ENCODE results near the gene TMEM50A.
"Not testable (repeated sequence)": the region's sequence is repeated elsewhere in the genome, so short reads cannot be mapped to it uniquely, and the experiment has no call there.

Gene TMEM50A

DNA sequence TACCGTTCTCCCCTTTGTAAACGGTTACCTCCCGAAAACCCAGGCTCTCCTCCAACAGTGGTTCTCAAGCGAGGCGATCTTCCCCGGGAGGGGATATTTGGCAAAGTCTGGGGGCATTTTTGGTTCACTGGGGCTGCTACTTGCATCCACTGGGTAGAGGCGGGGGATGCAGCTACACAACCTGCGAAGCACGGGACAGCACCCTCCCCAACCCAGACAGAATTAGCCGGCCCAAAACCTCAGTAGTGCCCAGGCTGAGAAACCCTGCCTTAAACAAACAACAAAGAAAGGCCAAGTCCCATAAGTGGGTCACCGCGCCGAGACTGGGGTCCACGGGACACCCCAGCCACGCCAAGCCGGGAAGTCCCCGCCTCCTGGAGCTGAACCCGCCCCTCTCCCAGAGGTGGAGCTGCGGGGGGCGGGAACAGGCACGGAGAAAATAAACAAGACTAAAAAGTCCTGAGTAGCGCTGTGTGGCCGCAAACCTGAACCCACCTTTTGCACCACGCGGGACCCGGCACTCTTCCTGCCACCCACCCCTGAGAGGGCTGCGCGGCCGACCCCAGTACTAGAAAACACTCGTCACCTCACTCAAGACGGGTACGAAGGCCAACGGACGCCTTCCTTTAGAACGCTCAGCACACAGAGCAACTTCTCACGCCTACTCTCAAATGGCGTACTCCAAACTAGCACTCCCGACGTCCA lies 499 bp upstream of the TMEM50A start:
- not testable (repeated sequence) for DNase-seq

GRCh38 chr1:25338986-25339385 lies 852 bp downstream of the TMEM50A start:
- no peak for DNase-seq

DNA sequence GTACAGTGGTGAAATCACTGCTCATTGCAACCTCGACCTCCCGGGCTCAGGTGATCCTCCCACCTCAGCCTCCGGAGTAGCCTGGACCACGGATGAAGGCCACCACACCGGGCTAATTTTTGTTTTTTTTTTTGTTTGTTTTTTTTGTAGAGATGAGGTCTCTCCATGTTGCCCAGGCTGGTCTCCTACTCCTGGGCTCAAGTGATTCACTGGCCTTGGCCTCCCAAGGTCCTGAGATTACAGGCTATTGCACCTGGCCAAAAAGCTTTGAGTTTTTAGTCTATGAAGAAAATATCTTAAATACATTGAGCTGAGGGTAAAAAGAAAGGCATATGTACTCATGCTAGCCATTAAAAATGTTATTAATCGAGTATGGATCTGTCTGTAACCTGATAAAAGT lies 3.6 kb downstream of the TMEM50A start:
- no peak for DNase-seq

DNA sequence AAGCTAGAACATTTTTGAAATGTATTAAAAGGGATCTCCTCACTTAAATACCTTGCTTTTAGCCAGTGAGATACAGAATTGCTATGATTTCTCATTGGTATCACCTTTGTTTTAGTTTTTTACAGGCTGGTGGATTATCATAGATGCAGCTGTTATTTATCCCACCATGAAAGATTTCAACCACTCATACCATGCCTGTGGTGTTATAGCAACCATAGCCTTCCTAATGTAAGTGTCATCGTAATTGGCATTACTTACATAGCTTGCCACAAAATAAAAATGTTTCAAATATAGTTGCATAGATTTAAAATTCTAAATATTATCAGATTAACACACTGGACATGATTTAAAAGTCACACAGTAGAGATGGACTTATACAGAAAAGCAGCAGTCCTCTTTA lies 4.7 kb downstream of the TMEM50A start:
- no peak for DNase-seq

GRCh38 chr1:25343872-25344271 lies 5.7 kb downstream of the TMEM50A start:
- DNase-seq = no peak

GRCh38 chr1:25347556-25347955 lies 9.4 kb downstream of the TMEM50A start:
- DNase-seq = no peak

DNA sequence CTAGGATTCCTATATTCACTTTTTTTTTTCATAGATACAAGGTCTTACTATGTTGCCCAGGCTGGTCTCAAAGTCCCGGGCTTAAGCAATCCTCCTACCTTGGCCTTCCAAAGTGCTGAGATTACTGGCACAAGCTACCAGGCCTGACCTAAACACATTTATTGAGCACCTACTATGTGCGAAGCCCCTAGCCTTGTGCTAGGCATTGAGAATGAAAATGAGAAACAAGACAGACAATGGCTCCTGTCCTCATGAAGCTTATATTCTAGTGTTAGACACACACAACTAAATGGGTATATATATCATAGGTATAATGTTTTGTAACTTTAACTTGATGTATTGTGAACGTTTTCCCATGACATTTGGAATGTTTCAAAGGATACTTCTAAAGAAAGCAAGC lies 11.5 kb downstream of the TMEM50A start:
- no peak for DNase-seq

GRCh38 chr1:25355841-25356395 lies 17.8 kb downstream of the TMEM50A start:
- DNase-seq = no peak

- DNase-seq = no peak
These were observed 18.3 kb downstream of the TMEM50A start for GRCh38 chr1:25356441-25356840.

GRCh38 chr1:25356848-25357247 lies 18.7 kb downstream of the TMEM50A start:
- no peak for DNase-seq

DNA sequence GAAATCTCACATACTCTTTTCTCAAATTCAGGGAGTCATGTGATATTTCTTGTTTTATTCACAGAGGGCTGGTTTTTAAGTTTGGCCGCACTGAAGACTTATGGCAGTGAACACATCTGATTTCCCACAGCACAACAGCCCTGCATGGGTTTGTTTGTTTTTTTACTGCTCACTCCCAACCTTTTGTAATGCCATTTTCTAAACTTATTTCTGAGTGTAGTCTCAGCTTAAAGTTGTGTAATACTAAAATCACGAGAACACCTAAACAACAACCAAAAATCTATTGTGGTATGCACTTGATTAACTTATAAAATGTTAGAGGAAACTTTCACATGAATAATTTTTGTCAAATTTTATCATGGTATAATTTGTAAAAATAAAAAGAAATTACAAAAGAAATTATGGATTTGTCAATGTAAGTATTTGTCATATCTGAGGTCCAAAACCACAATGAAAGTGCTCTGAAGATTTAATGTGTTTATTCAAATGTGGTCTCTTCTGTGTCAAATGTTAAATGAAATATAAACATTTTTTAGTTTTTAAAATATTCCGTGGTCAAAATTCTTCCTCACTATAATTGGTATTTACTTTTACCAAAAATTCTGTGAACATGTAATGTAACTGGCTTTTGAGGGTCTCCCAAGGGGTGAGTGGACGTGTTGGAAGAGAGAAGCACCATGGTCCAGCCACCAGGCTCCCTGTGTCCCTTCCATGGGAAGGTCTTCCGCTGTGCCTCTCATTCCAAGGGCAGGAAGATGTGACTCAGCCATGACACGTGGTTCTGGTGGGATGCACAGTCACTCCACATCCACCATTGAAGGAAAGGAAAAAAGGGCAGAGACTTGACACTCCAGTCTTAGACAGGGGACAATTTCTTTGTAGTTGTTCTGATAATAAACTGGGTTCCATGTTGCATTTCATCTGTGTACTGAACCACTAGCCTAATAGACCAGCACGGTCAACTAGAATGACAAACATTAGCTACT lies 22.8 kb downstream of the TMEM50A start:
- no peak for DNase-seq

GRCh38 chr1:25361901-25362300 lies 23.8 kb downstream of the TMEM50A start:
- DNase-seq = no peak

GRCh38 chr1:25362634-25363559 lies 24.8 kb downstream of the TMEM50A start:
- not testable (repeated sequence) for DNase-seq

DNA sequence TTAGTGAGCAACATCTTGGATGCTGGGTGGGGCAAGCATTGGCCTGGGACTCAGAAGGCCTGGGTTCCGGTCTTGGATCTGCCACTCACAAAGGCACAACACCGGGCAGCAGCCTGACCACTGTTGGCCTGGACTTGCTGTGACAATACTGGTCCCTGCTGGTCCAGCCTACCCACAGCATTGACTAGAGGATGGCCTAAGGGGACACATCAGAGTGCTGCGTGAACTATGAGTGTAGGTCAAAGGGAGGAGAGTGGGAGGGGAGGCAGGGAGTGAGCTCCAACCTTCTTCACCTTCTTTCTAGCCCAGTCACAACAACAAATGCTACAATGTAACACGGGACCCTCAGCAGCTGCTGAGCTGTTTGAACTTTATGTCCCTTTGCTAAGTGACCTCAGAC lies 31.1 kb downstream of the TMEM50A start:
- DNase-seq = no peak

GRCh38 chr1:25369691-25370271 lies 31.6 kb downstream of the TMEM50A start:
- not testable (repeated sequence) for DNase-seq

DNA sequence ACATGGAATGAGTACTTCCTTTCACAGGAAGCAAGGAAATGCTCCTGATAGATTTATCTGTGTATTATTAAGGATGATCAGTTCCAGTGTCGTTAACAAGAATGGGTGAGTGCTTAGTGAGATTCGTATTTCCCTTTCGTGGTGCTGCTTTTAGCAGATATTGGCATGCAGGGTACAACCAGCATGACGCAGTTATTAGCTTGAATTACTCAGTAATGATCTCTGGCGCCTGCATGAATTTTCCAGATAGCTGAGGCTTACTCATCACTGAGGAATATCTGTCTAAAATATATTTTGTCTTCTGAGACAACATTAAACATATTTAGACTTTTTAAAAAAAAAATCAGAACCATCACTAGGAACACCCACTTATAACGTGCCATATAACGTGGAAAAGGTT lies 33.6 kb downstream of the TMEM50A start:
- DNase-seq = not testable (repeated sequence)

DNA sequence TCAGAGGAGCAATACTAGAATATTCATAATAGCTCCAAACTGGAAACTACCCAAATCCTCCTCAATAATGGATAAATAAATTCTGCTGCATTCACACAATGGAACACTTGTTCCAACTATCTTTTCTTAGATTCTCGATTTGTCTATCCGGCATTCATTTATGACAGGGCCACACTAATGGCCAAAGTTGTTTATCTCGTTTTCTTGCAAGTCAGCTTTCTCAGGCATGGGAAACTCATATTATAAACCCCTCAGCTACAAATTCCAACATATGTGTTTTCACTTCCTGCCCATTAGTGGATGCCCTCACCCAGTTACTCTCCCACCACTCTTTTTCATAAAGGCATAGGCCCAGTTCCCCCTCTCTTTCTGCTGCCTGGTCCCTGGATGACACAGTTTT lies 40.2 kb downstream of the TMEM50A start:
- DNase-seq = not testable (repeated sequence)

DNA sequence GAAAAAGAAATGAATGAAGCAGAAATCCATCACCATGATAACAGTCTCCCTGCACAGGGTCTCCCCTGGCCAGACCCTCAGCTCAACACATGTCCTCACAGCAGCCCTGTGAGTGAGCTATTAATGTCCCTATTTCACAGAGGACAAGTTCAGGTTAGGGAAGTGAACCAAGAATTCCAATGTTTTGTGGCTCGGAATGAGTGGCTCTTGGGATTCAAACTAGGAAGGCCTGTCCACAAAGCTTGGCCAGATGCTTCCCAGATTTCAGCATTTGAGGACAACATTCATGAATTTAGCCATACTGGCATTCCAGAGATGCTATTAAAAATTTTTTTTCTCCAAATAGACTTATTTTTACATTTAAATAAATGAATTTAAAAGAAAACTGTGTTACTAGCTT lies 44.4 kb downstream of the TMEM50A start:
- not testable (repeated sequence) for DNase-seq

- not testable (repeated sequence) for DNase-seq
These were observed 45.0 kb downstream of the TMEM50A start for GRCh38 chr1:25383090-25383489.

DNA sequence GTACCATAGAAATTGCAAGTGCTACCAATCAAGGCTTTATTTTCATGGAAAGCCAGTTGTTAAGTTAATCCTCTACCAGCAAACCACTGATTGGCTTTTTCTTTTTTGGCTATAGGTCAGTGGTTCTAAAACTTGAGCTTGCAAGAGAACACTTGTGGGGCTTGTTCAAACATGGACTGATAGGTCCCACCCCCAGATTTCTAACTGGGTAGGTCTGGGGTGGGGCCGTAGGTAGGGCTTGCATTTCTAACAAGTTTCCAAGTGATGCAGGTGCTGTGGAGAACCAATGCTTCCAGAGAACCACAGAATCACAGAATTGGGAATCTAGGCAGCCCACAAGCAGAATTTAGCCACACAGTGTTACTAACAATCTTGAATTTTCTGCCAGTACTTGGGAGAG lies 45.7 kb downstream of the TMEM50A start:
- not testable (repeated sequence) for DNase-seq

DNA sequence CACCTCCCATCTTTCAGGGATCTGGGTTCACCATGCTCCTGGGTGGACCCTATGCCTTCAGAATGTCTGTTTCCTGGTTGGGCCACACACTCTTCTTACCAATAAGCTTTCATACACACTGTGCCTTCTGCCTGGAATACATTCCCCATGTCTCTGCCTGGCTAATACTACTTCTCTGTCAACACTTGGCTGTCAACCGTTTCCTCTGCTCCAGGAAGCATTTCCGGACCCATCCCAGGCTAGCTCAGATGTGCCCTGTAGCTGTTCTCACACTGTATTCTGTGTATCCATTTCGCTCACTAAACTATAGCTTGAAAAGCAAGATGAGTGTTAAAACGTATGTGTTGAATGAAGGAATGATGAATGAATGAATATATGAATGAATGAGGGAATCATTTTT lies 49.0 kb downstream of the TMEM50A start:
- DNase-seq = not testable (repeated sequence)

GRCh38 chr1:25388691-25389090 lies 50.6 kb downstream of the TMEM50A start:
- DNase-seq = peak; percentile 68
